Lower leg skin (tissue), 3 donors: ENCODE measurements around the gene TMC1.

ENCODE experiments used
- POLR2A ChIP-seq, 2 donors: fragments of 450-650 bp; IDR thresholded peaks; one replicate each; pipeline ENCODE4 v1.6.1; 2016 to 2017; ENCODE audit warnings: antibody characterized with exemption in 2 of 2, mild to moderate bottlenecking in 1 of 2, moderate library complexity in 1 of 2
- TF ChIP-seq, protein P1 (sequence below), 3 donors: fragments of 450-650 bp; IDR thresholded peaks; one replicate each; pipeline ENCODE4 v1.5.1; 2016; ENCODE audit warnings: antibody characterized with exemption in 3 of 3, mild to moderate bottlenecking in 3 of 3, moderate library complexity in 2 of 3

DNA sequence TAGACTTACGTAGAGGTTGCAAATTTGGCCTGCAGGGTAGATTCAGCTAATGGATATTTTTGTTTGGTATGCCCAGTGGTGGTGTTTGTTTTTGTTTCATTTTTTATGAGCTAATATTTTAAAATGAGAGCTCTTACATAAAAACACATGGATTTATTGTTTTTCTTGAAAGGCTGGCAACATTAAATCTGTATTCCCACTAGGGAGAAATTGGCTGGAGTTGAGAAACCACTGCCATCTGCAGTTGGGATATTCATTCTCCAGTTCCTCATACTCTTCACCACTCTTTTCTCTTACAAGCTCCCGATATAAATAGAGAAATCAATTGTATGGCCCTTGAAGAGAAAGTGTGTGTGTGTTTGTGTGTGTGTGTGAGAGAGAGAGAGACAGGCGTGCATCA lies 288.2 kb downstream of the TMC1 start:
- TF ChIP-seq, protein P1, sequence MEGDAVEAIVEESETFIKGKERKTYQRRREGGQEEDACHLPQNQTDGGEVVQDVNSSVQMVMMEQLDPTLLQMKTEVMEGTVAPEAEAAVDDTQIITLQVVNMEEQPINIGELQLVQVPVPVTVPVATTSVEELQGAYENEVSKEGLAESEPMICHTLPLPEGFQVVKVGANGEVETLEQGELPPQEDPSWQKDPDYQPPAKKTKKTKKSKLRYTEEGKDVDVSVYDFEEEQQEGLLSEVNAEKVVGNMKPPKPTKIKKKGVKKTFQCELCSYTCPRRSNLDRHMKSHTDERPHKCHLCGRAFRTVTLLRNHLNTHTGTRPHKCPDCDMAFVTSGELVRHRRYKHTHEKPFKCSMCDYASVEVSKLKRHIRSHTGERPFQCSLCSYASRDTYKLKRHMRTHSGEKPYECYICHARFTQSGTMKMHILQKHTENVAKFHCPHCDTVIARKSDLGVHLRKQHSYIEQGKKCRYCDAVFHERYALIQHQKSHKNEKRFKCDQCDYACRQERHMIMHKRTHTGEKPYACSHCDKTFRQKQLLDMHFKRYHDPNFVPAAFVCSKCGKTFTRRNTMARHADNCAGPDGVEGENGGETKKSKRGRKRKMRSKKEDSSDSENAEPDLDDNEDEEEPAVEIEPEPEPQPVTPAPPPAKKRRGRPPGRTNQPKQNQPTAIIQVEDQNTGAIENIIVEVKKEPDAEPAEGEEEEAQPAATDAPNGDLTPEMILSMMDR (IDR thresholded peaks at IDR 0.05), result no peak
- TF ChIP-seq POLR2A (IDR thresholded peaks at IDR 0.05), result no peak
